SW 1271 (cell line): ENCODE results near the gene FCRLA.

Experiments
- DNase-seq, 2 experiments: peaks; one replicate each; lab custom pipeline; 2025; lab: John Stamatoyannopoulos, UW

Gene FCRLA

GRCh38 chr1:161731981-161732718 lies 25.1 kb downstream of the FCRLA start:
- no peak for DNase-seq

DNA sequence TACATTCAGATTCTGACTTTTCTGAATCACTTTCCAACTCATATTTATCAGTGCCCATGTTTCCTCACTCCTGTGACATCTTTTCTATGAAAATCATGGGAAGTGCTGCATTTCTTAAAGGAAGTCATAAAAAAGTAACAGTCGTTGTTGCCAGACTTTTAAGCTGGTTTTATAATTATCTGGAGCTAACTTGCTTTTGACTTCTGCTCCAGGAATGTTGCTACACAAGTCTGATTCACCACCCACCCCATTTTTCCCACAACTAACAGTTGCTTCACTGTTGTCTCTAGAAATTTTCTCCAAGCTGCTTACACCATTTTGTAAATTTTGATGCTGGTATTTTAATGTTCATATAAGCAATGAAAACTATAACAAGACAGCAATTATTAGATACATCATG lies 26.5 kb downstream of the FCRLA start:
- peak in 1 of 2 experiments; percentile 2 for DNase-seq

DNA sequence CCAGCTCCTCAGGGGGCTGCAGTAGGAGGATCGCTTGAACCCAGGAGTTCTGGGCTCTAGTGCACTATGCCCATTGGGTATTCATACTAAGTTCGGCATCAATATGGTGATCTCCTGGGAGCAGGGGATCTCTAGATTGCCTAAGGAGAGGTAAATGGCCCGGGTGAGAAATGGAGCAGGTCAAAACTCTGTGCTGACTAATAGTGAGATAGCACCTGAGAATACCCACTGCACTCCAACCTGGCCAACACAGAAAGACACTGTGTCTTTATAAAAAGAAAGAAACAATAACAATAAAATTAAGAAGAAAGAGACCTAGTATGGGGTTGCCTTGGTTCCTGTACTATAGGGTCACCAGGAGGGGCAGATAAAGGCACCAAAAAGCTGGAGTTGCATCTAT lies 28.8 kb downstream of the FCRLA start:
- DNase-seq, result no peak

DNA sequence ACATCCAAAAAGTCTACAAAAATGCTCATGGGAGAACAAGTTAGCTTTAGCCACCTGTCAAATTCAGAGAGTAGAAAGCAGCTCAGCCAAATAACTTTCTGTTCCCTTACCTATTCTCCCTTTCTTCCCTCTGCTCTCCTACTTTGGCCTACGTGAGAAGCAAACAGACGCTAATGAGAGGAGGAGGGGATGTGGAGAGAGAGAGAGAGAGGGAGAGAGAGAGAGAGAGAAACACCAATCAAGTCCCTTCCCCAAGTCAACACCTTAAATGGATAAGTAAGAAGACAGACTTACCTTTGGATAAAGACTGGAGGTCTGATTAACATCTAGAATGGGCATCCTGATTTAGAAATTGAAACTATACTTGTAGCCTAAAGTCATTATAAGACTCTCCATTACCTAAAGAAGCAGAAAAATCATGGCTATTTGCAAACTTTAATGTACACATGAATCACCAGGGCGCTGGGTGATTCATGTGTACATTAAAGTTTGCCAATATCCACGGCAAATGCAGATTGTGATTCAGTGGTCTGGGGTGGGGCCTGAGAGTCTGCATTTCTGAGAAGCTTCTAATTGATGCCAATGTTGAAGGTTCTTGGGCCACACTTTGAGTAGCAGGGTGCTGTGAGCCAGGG lies 29.4 kb downstream of the FCRLA start:
- no peak for DNase-seq

DNA sequence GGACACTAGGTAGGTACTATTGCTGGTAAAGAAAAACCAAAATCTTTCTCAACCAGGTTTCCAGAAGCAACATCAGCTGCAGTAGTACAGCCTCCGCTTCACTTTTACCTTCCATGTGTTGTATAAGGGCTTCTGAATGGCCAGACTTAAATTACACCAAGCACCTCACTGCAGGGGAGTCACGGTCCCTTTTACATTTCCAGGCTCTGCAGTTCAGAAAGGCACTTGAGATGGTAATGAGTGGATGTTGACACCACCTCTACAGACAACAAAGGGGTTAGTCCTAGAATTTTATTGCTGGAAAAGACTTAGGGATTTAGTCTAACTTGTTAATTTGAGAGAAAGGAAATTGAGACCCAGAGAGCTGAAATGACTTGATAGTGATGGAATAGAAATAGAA lies 30.6 kb downstream of the FCRLA start:
- no peak for DNase-seq

DNA sequence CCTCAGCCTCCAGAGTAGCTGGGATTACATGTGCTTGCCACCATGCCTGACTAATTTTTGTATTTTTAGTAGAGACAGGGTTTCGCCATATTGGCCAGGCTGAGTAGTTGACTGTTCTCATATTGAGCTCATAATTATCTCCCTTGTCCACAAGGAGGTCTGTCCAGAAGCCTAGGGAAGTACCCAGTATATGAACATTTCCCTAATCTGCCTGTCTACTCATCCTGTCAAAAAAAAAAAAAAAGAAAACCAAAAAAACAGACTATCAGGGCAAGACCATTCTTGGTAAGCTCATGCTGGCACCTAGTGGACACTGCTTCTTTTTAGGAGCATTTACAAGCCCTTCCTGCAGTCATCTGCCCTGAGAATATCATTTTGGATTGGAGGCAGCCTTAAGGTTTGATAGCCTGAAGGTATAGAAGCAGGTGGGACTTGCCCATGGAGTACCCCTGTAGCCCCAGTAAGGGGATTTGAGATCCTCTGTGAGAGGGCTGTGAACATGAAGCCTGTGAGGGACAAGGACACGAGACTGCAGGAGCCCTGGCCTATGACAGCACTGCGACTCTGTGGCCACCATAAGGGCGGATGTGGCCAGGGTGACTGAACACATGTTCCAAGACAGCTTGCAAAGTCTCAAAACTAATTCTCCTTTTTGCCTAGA lies 31.7 kb downstream of the FCRLA start:
- peak; percentile 11 to 51 for DNase-seq

DNA sequence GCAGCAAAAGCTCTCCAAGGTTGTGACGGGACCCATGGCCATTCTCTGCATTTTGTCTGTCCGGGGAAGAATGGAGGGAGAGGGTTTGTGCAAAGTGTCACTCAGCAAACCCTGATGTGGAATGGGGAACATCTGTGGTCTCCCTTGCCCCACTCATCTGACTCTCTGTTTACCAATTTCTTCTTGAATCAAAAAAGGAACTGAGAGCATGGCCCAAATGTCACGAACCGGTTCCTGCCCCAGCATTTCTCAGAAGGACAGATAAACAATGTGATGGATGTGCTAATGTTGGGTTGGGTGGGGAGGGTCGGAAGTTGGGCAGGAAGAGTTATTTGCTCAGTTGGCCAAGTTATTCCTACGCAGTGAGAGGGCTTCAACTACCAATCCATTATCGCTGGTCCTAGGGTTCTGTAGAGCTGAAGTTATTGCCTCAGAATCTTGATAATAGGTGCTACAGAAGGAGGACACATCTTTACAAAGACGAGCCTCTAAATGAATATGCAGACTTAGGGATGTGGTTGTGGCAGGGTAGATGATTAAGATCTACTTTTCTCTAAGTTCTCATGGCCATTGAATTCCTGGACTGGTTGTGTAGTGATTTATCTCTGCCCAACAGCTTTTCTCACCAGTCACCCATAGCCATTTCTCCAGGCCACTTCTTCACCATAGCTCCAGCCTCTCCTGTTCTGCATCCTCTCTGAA lies 33.0 kb downstream of the FCRLA start:
- no peak for DNase-seq

DNA sequence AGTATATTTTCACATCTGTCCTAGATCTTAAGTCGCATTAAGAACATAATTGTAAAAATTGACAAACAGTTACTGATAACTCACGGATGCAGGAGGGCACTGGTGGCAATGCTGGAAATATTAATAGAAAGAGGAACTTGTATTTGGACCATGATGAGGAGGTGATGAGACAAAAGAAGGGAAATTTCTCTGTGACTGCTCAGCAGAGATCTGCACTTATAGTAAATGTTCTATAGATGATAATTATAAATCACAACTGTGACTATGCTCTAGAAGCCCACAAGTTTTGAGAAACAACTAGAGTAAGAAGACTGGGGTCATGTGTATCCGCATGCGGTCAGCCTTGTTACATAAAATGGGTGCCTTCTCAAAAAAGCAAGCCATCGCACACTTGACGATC lies 33.9 kb downstream of the FCRLA start:
- no peak for DNase-seq

DNA sequence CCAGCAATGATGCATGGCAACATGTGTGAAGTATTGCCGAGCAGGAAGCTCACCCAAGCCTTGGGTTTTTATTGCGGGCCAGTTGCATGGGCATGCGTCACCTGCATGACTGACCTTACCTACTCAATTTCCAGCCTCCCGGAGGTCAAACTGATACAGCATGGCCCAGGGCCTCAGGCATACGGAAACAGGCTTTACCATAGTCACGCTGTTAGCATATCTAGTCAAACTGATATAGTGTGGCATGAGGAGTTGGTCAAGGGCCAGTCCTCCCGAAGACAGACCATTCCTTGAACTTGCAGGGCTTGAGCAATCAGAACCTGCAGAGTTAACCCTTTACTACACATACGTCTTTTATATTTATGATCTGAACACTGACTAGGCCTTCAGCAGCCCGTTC lies 36.2 kb downstream of the FCRLA start:
- DNase-seq, result no peak

GRCh38 chr1:161747801-161748200 lies 40.8 kb downstream of the FCRLA start:
- DNase-seq, result no peak

GRCh38 chr1:161749509-161750407 lies 42.7 kb downstream of the FCRLA start, which contains the start of gene DUSP12:
Gene DUSP12, plus strand, starts transcription at chr1:161749786. Its CDS starts 16 bp downstream, at chr1:161749802.
- DNase-seq, result peak; percentile 82 to 84

DNA sequence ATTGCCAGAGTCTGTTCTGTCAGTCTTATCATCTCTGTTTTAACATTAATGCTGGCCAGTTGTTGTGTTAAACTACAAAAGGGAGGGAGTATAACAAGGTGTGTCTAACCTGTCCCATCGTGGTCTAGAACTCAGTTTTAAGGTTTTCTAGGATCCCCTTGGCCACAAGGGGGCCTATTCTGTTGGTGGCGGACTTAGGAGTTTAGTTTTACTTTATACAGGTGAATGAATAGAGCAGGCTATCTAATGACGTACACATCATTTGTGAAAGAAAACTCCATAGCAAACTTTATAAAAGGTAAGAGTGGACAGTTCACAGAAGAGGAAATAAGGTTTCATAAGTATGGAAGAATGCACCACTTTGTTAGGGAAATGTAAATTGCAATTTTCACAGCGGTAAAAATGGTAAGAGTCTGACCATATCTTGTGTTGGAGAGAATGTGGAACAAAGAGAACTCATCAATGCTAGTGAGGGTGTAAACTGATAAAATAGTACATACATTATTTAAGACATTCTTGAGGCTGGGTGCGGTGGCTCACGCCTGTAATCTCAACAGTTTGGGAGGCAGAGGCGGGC lies 56.6 kb downstream of the FCRLA start:
- DNase-seq, result peak in 1 of 2 experiments; percentile 29
